ENCODE results near the gene LRG1.

DNA sequence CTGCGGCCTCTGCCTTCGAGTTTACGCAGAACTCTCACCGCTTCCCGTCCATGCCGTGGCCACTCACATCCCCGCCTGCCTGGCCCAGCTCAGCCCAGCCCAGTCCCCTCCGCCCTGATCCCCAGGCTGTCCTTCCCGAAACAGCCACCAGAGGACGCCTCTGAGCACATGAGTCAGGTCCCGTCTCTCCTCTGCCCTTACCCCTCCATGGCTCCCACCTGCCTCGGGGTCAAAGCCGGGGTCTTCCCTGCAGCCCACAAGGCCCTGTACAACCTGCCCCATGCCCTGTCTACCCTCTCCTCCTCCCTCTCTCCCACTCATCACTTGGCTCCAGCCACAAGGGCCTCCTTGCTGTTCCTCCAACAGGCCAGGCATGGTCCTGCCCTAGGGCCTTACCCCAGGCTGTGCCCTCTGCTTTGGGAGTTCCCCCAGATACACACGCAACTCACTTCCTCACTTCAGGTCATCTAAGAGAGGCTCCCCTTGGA is 27.8 kb upstream of the LRG1 start:
- TF ChIP-seq, protein P1, sequence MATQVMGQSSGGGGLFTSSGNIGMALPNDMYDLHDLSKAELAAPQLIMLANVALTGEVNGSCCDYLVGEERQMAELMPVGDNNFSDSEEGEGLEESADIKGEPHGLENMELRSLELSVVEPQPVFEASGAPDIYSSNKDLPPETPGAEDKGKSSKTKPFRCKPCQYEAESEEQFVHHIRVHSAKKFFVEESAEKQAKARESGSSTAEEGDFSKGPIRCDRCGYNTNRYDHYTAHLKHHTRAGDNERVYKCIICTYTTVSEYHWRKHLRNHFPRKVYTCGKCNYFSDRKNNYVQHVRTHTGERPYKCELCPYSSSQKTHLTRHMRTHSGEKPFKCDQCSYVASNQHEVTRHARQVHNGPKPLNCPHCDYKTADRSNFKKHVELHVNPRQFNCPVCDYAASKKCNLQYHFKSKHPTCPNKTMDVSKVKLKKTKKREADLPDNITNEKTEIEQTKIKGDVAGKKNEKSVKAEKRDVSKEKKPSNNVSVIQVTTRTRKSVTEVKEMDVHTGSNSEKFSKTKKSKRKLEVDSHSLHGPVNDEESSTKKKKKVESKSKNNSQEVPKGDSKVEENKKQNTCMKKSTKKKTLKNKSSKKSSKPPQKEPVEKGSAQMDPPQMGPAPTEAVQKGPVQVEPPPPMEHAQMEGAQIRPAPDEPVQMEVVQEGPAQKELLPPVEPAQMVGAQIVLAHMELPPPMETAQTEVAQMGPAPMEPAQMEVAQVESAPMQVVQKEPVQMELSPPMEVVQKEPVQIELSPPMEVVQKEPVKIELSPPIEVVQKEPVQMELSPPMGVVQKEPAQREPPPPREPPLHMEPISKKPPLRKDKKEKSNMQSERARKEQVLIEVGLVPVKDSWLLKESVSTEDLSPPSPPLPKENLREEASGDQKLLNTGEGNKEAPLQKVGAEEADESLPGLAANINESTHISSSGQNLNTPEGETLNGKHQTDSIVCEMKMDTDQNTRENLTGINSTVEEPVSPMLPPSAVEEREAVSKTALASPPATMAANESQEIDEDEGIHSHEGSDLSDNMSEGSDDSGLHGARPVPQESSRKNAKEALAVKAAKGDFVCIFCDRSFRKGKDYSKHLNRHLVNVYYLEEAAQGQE (IDR thresholded peaks at IDR 0.05; ENCODE audit: insufficient read depth in 1 of 2, low read depth in 2 of 2, low read length in 2 of 2): no peak
- no peak for TF ChIP-seq TAF1 (IDR thresholded peaks at IDR 0.05; ENCODE audit: borderline replicate concordance, insufficient read depth, low read length)
- no peak for TF ChIP-seq POLR2AphosphoS5 (IDR thresholded peaks at IDR 0.05; ENCODE audit: low read depth, low read length)
- TF ChIP-seq SIN3A (IDR thresholded peaks at IDR 0.05; ENCODE audit: borderline replicate concordance, insufficient read depth, low read length): no peak
- peak; percentile 70 for TF ChIP-seq FOXP2 (optimal IDR thresholded peaks at IDR 0.05; ENCODE audit: borderline replicate concordance, extremely low read depth, extremely low read length, insufficient read depth)

Data from PFSK-1 (cell line).